Neural cell (in vitro differentiated cells): ENCODE data around the gene MYH6. TPM values are rescaled to one million over a fixed set of nuclear protein-coding genes. Genes with fewer than 3 reads are reported as not detected.

Experiments used
- H2AFZ ChIP-seq: fragments of 200-600, 300-800 bp; sonication (generic), shearing (Covaris generic); 2 replicates; pipeline ENCODE4 v1.6.0; 2014; ENCODE audit warnings: low read depth, mild to moderate bottlenecking, antibody characterized with exemption, low read length, moderate library complexity
- H3F3A ChIP-seq: fragments of 200-600 bp; shearing (Covaris generic); 2 replicates; pipeline ENCODE4 v1.6.1; 2016; ENCODE audit warnings: mild to moderate bottlenecking, moderate library complexity, mixed read lengths, antibody characterized with exemption, low read length; ENCODE audit not compliant: insufficient read depth, poor library complexity, severe bottlenecking
- H3K27ac ChIP-seq: fragments of 200-600, 300-800 bp; sonication (generic), shearing (Covaris generic); 2 replicates; pipeline ENCODE4 v1.5.1; 2014; ENCODE audit warnings: mild to moderate bottlenecking, low read length, moderate library complexity
- H3K27me3 ChIP-seq: fragments of 300-800, 200-600 bp; sonication (generic), shearing (Covaris generic); 2 replicates; pipeline ENCODE4 v1.6.0; 2014; ENCODE audit warnings: mild to moderate bottlenecking, low read depth, low read length, moderate library complexity; ENCODE audit not compliant: insufficient read depth
- H3K36me3 ChIP-seq: fragments of 300-800, 200-600 bp; sonication (generic), shearing (Covaris generic); 2 replicates; pipeline ENCODE4 v1.5.1; 2014; ENCODE audit warnings: mild to moderate bottlenecking, antibody characterized with exemption, low read length, moderate library complexity; ENCODE audit not compliant: insufficient read depth
- H3K4me2 ChIP-seq: fragments of 300-800, 200-600 bp; sonication (generic), shearing (Covaris generic); 2 replicates; pipeline ENCODE4 v1.6.0; 2014; ENCODE audit warnings: mild to moderate bottlenecking, low read length
- H3K4me3 ChIP-seq: fragments of 300-800, 200-600 bp; sonication (generic), shearing (Covaris generic); 2 replicates; pipeline ENCODE4 v1.5.1; 2014; ENCODE audit warnings: mild to moderate bottlenecking, low read length, moderate library complexity
- H3K79me2 ChIP-seq: fragments of 200-600 bp; shearing (Covaris generic); replicated peaks from 2 replicates; pipeline ENCODE4 v1.6.0; 2014; ENCODE audit warnings: mild to moderate bottlenecking, low read length, moderate library complexity; ENCODE audit not compliant: insufficient read depth
- H3K9ac ChIP-seq: fragments of 300-800, 200-600 bp; sonication (generic), shearing (Covaris generic); 2 replicates; pipeline ENCODE4 v1.6.1; 2016; ENCODE audit warnings: mild to moderate bottlenecking, low read length, mixed read lengths
- H3K9me2 ChIP-seq: fragments of 200-600 bp; shearing (Covaris generic); 2 replicates; pipeline ENCODE4 v1.6.1; 2016; ENCODE audit warnings: mild to moderate bottlenecking, low read length, mixed read lengths; ENCODE audit not compliant: insufficient read depth
- H3K9me3 ChIP-seq: fragments of 200-600, 300-800 bp; sonication (generic), shearing (Covaris generic); 2 replicates; pipeline ENCODE4 v1.6.1; 2016; ENCODE audit warnings: mild to moderate bottlenecking, mixed run types, low read length, moderate library complexity, mixed read lengths
- H4K20me1 ChIP-seq: fragments of 200-600 bp; shearing (Covaris generic); 2 replicates; pipeline ENCODE4 v1.6.1; 2016; ENCODE audit warnings: mild to moderate bottlenecking, mixed run types; ENCODE audit not compliant: insufficient read depth
- EP300 ChIP-seq: fragments of 450-650 bp; conservative IDR thresholded peaks from 2 replicates; pipeline ENCODE4 v1.6.1; 2014; ENCODE audit warnings: antibody characterized with exemption, mild to moderate bottlenecking, moderate library complexity; ENCODE audit not compliant: poor library complexity, severe bottlenecking
- EZH2 ChIP-seq: fragments of 200-600, 300-800 bp; shearing (Covaris generic), sonication (generic); IDR thresholded peaks from 2 replicates; pipeline ENCODE4 v1.6.1; 2014; ENCODE audit warnings: antibody characterized with exemption, low read length, borderline replicate concordance, mild to moderate bottlenecking; ENCODE audit not compliant: insufficient read depth, poor library complexity, severe bottlenecking
- MXI1 ChIP-seq: fragments of 450-650 bp; conservative IDR thresholded peaks from 2 replicates; pipeline ENCODE4 v1.6.1; 2014; ENCODE audit warnings: antibody characterized with exemption, mild to moderate bottlenecking; ENCODE audit not compliant: poor library complexity, severe bottlenecking
- POLR2AphosphoS5 ChIP-seq: IDR thresholded peaks from 2 replicates; pipeline ENCODE4 v1.6.1; 2012
- RAD21 ChIP-seq: fragments of 450-650 bp; conservative IDR thresholded peaks from 2 replicates; pipeline ENCODE4 v1.6.1; 2014; ENCODE audit warnings: antibody characterized with exemption, mild to moderate bottlenecking, moderate library complexity
- SMC3 ChIP-seq: fragments of 450-650 bp; conservative IDR thresholded peaks from 2 replicates; pipeline ENCODE4 v1.6.1; 2014; ENCODE audit warnings: antibody characterized with exemption, mild to moderate bottlenecking, moderate library complexity; ENCODE audit not compliant: poor library complexity
- TAF1 ChIP-seq: IDR thresholded peaks from 2 replicates; pipeline ENCODE4 v1.6.1; 2012; ENCODE audit warnings: low read depth
- polyA plus RNA-seq: library from polyadenylated mRNA; depleted of rRNA; stranded (reverse); fragments of >200 nt; gene quantifications from 2 replicates; pipeline ENCODE4 v1.2.3, GENCODE V29; 2014
- TF ChIP-seq, protein P1 (sequence below): fragments of 450-650 bp; IDR thresholded peaks from 2 replicates; pipeline ENCODE4 v1.5.1; 2014; ENCODE audit warnings: antibody characterized with exemption, mild to moderate bottlenecking, moderate library complexity; ENCODE audit not compliant: poor library complexity, severe bottlenecking
- TF ChIP-seq, protein P2 (sequence below): IDR thresholded peaks from 2 replicates; pipeline ENCODE4 v1.6.1; 2012; ENCODE audit warnings: borderline replicate concordance

MYH6 gene
- polyA plus RNA-seq, 1 donor from 2014 or later: not detected

DNA sequence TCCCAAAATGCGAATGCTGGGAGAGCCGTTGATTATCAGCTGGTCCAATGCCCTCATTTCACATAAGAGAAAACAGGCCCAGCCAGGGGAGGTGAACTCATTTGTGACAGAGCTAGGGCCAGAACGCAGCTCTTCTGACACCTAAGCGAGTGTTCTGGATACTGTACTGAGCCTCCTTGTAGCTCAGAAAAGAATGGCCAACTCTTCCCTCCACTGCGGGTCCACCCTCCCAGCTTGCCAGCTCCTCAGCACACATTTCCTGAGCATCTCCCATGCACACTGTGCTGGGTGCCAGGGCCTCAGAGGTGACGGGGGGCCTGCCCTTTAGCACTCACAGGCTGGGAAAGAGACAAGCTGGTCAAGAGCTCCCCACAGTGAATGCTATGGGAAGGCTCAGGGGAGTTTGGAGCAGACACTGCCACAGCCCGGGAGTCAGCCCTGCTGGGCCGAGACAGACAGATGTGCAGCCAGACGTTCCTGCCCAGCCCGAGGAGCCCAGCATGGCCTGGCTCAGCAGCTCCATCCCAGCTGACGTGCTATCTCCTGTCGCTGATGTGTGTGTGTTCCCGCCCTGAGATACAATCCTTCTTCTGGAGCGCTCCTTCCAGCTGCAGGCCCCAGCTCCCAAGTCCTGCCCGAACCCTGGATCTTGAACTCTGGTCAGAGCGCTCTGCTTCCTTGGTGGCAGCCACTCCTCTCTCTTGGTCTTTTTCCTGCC lies 27.7 kb downstream of the MYH6 start:
- H3K36me3 ChIP-seq: no peaks in the 10 kb centered on the region
- H3K79me2 ChIP-seq: no peaks in the 10 kb centered on the region
- H3K9ac ChIP-seq: no peak overlapping the region
- H3K4me3 ChIP-seq: no peak overlapping the region
- H3K9me3 ChIP-seq: no peaks in the 10 kb centered on the region
- H3K4me2 ChIP-seq: no peak overlapping the region
- no peaks in the 10 kb centered on the region for H3K9me2 ChIP-seq
- H4K20me1 ChIP-seq: no peaks in the 10 kb centered on the region
- TF ChIP-seq POLR2AphosphoS5 (no peak), SMC3 (no peak)
- TF ChIP-seq, protein P1, sequence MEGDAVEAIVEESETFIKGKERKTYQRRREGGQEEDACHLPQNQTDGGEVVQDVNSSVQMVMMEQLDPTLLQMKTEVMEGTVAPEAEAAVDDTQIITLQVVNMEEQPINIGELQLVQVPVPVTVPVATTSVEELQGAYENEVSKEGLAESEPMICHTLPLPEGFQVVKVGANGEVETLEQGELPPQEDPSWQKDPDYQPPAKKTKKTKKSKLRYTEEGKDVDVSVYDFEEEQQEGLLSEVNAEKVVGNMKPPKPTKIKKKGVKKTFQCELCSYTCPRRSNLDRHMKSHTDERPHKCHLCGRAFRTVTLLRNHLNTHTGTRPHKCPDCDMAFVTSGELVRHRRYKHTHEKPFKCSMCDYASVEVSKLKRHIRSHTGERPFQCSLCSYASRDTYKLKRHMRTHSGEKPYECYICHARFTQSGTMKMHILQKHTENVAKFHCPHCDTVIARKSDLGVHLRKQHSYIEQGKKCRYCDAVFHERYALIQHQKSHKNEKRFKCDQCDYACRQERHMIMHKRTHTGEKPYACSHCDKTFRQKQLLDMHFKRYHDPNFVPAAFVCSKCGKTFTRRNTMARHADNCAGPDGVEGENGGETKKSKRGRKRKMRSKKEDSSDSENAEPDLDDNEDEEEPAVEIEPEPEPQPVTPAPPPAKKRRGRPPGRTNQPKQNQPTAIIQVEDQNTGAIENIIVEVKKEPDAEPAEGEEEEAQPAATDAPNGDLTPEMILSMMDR: peak; percentile 4
- H2AFZ ChIP-seq: no peak overlapping the region
- no peak overlapping the region for H3K27ac ChIP-seq
- H3F3A ChIP-seq: no peaks in the 10 kb centered on the region
- no peaks in the 10 kb centered on the region for H3K27me3 ChIP-seq

DNA sequence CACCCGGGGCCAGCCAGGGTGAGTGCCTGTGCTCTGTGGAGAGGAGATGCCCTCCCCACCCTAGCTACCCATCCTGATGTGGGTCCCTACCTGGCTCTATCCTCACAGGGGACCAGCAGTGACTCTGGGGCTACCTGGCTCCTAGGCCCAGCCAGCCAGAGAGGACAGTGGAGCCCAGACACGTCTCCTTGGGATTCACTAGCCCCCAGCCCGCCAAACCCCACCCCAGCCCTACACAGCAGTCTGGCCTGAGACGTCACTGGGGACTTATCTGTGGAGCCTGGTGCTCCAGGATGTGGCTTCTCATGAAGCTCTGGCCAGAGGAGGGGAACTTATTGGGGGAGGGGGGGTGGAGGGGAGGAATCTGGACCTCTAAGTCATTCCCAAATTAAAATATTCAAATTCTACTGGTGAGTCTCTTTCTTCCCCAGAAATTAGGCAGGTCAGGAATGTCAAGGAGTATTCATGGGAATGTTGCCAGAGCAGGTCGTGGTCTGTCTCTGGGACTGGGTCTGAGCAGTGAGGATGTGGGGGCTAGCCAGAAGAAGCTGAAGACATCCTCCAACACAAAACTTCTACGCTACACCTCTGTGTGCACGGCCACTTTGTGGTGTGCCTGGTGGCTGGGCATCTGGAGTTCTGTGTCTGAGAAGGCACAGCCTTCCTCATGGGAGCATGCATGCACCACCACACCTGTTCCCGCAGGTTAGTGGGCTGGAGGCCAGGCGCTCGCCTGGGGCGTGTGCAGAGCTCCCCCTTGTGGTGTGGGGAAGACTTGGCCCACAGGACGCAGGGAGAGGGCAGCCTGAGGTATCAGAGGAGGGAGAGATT lies 28.5 kb downstream of the MYH6 start:
- no peaks in the 10 kb centered on the region for H3K79me2 ChIP-seq
- no peak overlapping the region for H3K4me2 ChIP-seq
- H3F3A ChIP-seq: no peaks in the 10 kb centered on the region
- H2AFZ ChIP-seq: no peak overlapping the region
- TF ChIP-seq, protein P1: peak; percentile 37
- no peak for TF ChIP-seq MXI1
- TF ChIP-seq, protein P2, sequence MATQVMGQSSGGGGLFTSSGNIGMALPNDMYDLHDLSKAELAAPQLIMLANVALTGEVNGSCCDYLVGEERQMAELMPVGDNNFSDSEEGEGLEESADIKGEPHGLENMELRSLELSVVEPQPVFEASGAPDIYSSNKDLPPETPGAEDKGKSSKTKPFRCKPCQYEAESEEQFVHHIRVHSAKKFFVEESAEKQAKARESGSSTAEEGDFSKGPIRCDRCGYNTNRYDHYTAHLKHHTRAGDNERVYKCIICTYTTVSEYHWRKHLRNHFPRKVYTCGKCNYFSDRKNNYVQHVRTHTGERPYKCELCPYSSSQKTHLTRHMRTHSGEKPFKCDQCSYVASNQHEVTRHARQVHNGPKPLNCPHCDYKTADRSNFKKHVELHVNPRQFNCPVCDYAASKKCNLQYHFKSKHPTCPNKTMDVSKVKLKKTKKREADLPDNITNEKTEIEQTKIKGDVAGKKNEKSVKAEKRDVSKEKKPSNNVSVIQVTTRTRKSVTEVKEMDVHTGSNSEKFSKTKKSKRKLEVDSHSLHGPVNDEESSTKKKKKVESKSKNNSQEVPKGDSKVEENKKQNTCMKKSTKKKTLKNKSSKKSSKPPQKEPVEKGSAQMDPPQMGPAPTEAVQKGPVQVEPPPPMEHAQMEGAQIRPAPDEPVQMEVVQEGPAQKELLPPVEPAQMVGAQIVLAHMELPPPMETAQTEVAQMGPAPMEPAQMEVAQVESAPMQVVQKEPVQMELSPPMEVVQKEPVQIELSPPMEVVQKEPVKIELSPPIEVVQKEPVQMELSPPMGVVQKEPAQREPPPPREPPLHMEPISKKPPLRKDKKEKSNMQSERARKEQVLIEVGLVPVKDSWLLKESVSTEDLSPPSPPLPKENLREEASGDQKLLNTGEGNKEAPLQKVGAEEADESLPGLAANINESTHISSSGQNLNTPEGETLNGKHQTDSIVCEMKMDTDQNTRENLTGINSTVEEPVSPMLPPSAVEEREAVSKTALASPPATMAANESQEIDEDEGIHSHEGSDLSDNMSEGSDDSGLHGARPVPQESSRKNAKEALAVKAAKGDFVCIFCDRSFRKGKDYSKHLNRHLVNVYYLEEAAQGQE: no peak
- no peak for TF ChIP-seq POLR2AphosphoS5
- TF ChIP-seq TAF1: no peak
- TF ChIP-seq RAD21: peak; percentile 21
- no peak for TF ChIP-seq SMC3
- no peak for TF ChIP-seq EP300
- TF ChIP-seq EZH2: no peak
- H3K4me3 ChIP-seq: no peak overlapping the region
- no peaks in the 10 kb centered on the region for H4K20me1 ChIP-seq
- no peaks in the 10 kb centered on the region for H3K9me3 ChIP-seq
- no peaks in the 10 kb centered on the region for H3K27me3 ChIP-seq
- no peaks in the 10 kb centered on the region for H3K36me3 ChIP-seq
- H3K9ac ChIP-seq: no peak overlapping the region
- H3K9me2 ChIP-seq: no peaks in the 10 kb centered on the region
- H3K27ac ChIP-seq: no peak overlapping the region
